IPS DF 6.9 (cell line): ENCODE measurements around the gene AHNAK2.

Source experiments
- DNase-seq: peaks from one replicate; pipeline ENCODE4 v3.0.0-alpha.2; 2013; ENCODE audit warnings: low read depth, low spot score
- H3K27ac ChIP-seq: one replicate; pipeline ENCODE4 v1.5.1; 2013; ENCODE audit warnings: low read length, control low read depth
- H3K27me3 ChIP-seq: 2 replicates; pipeline ENCODE4 v1.6.1; 2013; ENCODE audit warnings: mild to moderate bottlenecking, low read length; ENCODE audit not compliant: control insufficient read depth, insufficient read depth
- H3K36me3 ChIP-seq: 2 replicates; pipeline ENCODE4 v1.6.1; 2013; ENCODE audit warnings: low read length; ENCODE audit not compliant: control insufficient read depth, insufficient read depth
- H3K4me1 ChIP-seq: 2 replicates; pipeline ENCODE4 v1.6.1; 2013; ENCODE audit warnings: low read length; ENCODE audit not compliant: control insufficient read depth, insufficient read depth
- H3K4me3 ChIP-seq: 2 replicates; pipeline ENCODE4 v1.5.1; 2013; ENCODE audit warnings: mild to moderate bottlenecking, low read length
- H3K9me3 ChIP-seq: 2 replicates; pipeline ENCODE4 v1.6.1; 2013; ENCODE audit warnings: low read length, inconsistent platforms; ENCODE audit not compliant: control insufficient read depth, insufficient read depth
- WGBS: extraction: QIAGEN DNeasy Blood & Tissue Kit; methylation state at CpG from one replicate; pipeline ENCODE4 v1.1.7; 2013; ENCODE audit warnings: mixed read lengths, missing lambda C conversion rate; ENCODE audit not compliant: insufficient read length, insufficient coverage; 5-methylcytosine and 5-hydroxymethylcytosine counted together

The AHNAK2 gene

GRCh38 chr14:104936361-104937155 lies 41.6 kb downstream of the AHNAK2 start:
- no peak overlapping the region for H3K4me3 ChIP-seq
- no peaks in the 10 kb centered on the region; the same call in 1 of the 2 replicates for H3K4me1 ChIP-seq
- no peak for DNase-seq
- no peak overlapping the region for H3K27ac ChIP-seq
- peaks cover 25% of the 10 kb centered on the region for H3K27me3 ChIP-seq
- no CpG with 5 or more reads among the region's 10 CpGs for WGBS
- no peaks in the 10 kb centered on the region for H3K9me3 ChIP-seq
- no peaks in the 10 kb centered on the region for H3K36me3 ChIP-seq

- WGBS: no CpG with 5 or more reads among the region's 2 CpGs
- Histone ChIP-seq H3K9me3 (no peaks in the 10 kb centered on the region), H3K4me1 (no peaks in the 10 kb centered on the region; the same call in 1 of the 2 replicates), H3K27ac (no peak overlapping the region), H3K4me3 (no peak overlapping the region), H3K27me3 (peaks cover 28% of the 10 kb centered on the region), H3K36me3 (no peaks in the 10 kb centered on the region)
- no peak for DNase-seq
These were observed 42.2 kb downstream of the AHNAK2 start for GRCh38 chr14:104935955-104936354.

- no CpG with 5 or more reads among the region's 3 CpGs for WGBS
- no peak for DNase-seq
- H3K4me1 ChIP-seq: no peaks in the 10 kb centered on the region; the same call in 1 of the 2 replicates
- H3K27me3 ChIP-seq: peaks cover 30% of the 10 kb centered on the region
- no peak overlapping the region for H3K27ac ChIP-seq
- no peak overlapping the region for H3K4me3 ChIP-seq
- H3K36me3 ChIP-seq: no peaks in the 10 kb centered on the region
- no peaks in the 10 kb centered on the region for H3K9me3 ChIP-seq
These were observed 43.0 kb downstream of the AHNAK2 start for GRCh38 chr14:104935026-104935650.

- peaks cover 30% of the 10 kb centered on the region for H3K27me3 ChIP-seq
- no peaks in the 10 kb centered on the region; the same call in 1 of the 2 replicates for H3K4me1 ChIP-seq
- WGBS: no CpG with 5 or more reads among the region's 42 CpGs
- peak overlapping the region; percentile 12; the same call in 1 of the 2 replicates for H3K4me3 ChIP-seq
- H3K9me3 ChIP-seq: no peaks in the 10 kb centered on the region
- no peak overlapping the region for H3K27ac ChIP-seq
- DNase-seq: no peak
- H3K36me3 ChIP-seq: no peaks in the 10 kb centered on the region
These were observed 44.1 kb downstream of the AHNAK2 start for GRCh38 chr14:104933746-104934733.

DNA sequence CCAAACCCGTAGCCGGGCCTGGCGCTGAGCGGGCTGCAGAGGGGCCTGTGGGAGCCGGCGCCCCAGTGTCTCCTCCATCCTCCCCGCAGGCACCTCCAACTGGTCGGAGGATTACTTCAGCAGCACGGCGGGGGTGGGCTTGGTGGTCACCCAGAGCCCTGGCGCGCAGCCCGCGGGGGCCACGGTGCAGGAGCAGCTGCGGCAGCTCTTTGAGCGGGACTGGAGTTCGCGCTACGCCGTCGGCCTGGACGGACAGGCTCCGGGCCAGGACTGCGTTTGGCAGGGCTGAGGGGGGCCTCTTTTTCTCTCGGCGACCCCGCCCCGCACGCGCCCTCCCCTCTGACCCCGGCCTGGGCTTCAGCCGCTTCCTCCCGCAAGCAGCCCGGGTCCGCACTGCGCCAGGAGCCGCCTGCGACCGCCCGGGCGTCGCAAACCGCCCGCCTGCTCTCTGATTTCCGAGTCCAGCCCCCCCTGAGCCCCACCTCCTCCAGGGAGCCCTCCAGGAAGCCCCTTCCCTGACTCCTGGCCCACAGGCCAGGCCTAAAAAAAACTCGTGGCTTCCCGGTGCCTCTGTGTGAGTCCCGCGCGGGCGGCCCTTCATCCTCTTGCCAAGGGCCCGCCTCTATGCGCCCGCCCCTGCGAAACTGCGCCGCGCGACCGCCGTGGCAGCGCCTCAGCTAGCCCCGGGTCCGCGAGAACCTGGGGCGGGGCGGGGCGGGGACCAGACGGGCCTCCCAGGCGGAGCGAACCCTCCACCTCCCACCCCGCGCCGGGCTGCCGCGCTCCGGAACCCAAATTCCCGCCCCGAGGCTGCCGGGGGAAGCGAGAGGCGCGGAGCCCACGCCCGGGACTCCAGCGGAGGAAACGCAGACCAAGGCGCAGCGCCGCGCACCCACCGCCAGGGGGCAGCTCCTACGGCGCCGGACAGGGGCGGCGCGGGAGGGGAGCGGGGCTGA lies 45.2 kb downstream of the AHNAK2 start:
- Histone ChIP-seq H3K4me3 (peak overlapping the region; percentile 40; the same call in 1 of the 2 replicates), H3K36me3 (no peaks in the 10 kb centered on the region), H3K27ac (no peak overlapping the region), H3K9me3 (no peaks in the 10 kb centered on the region), H3K4me1 (no peaks in the 10 kb centered on the region; the same call in 1 of the 2 replicates), H3K27me3 (peaks cover 30% of the 10 kb centered on the region)
- DNase-seq: peak; percentile 45
- no CpG with 5 or more reads among the region's 100 CpGs for WGBS

- WGBS: no CpG with 5 or more reads among the region's 64 CpGs
- Histone ChIP-seq H3K4me3 (peak overlapping the region; percentile 40; the same call in 1 of the 2 replicates), H3K4me1 (no peaks in the 10 kb centered on the region; the same call in 1 of the 2 replicates), H3K9me3 (no peaks in the 10 kb centered on the region), H3K27ac (no peak overlapping the region), H3K36me3 (no peaks in the 10 kb centered on the region), H3K27me3 (peaks cover 30% of the 10 kb centered on the region)
- DNase-seq: no peak
These were observed 46.2 kb downstream of the AHNAK2 start for GRCh38 chr14:104931771-104932675.

GRCh38 chr14:104931304-104931770 lies 46.8 kb downstream of the AHNAK2 start:
- no peak for DNase-seq
- Histone ChIP-seq H3K36me3 (no peaks in the 10 kb centered on the region), H3K27me3 (peaks cover 30% of the 10 kb centered on the region), H3K9me3 (no peaks in the 10 kb centered on the region), H3K4me1 (peaks cover under 1% of the 10 kb centered on the region; the same call in 1 of the 2 replicates), H3K4me3 (no peak overlapping the region), H3K27ac (no peak overlapping the region)
- WGBS: no CpG with 5 or more reads among the region's 9 CpGs

GRCh38 chr14:104930526-104931303 lies 47.5 kb downstream of the AHNAK2 start:
- no peak for DNase-seq
- no peaks in the 10 kb centered on the region for H3K9me3 ChIP-seq
- H3K27me3 ChIP-seq: peaks cover 30% of the 10 kb centered on the region
- no peak overlapping the region for H3K27ac ChIP-seq
- WGBS: no CpG with 5 or more reads among the region's 10 CpGs
- H3K4me3 ChIP-seq: no peak overlapping the region
- H3K4me1 ChIP-seq: peaks cover 4% of the 10 kb centered on the region; the same call in 1 of the 2 replicates
- H3K36me3 ChIP-seq: no peaks in the 10 kb centered on the region
